Measurements from ENCODE around the gene USP15.
A peak's percentile ranks its signal among the peaks of the same experiment; 100 is the strongest.
"Not testable (repeated sequence)": the region's sequence is repeated elsewhere in the genome, so short reads cannot be mapped to it uniquely, and the experiment has no call there.

The USP15 gene

GRCh38 chr12:62368430-62369223, 108.4 kb downstream of the USP15 start:
- DNase-seq (ENCODE audit: low spot score) = not testable (repeated sequence)

- DNase-seq (ENCODE audit: low spot score) = no peak
These were observed 110.0 kb downstream of the USP15 start for GRCh38 chr12:62370189-62370588.

GRCh38 chr12:62371661-62372060, 111.5 kb downstream of the USP15 start:
- no peak for DNase-seq (ENCODE audit: low spot score)

- DNase-seq (ENCODE audit: low spot score) = no peak
These were observed 111.9 kb downstream of the USP15 start for GRCh38 chr12:62372134-62372533.

GRCh38 chr12:62372825-62373224, 112.6 kb downstream of the USP15 start:
- no peak for DNase-seq (ENCODE audit: low spot score)

GRCh38 chr12:62375603-62376002, 115.4 kb downstream of the USP15 start:
- DNase-seq (ENCODE audit: low spot score) = no peak

GRCh38 chr12:62379026-62379722, 119.0 kb downstream of the USP15 start:
- DNase-seq (ENCODE audit: low spot score) = no peak

- no peak for DNase-seq (ENCODE audit: low spot score)
These were observed 119.5 kb downstream of the USP15 start for GRCh38 chr12:62379723-62380045.

GRCh38 chr12:62382526-62382925, 122.3 kb downstream of the USP15 start:
- no peak for DNase-seq (ENCODE audit: low spot score)

- no peak for DNase-seq (ENCODE audit: low spot score)
These were observed 136.5 kb downstream of the USP15 start for GRCh38 chr12:62396750-62397149.

- no peak for DNase-seq (ENCODE audit: low spot score)
These were observed 139.9 kb downstream of the USP15 start for GRCh38 chr12:62400135-62400534.

GRCh38 chr12:62401631-62402030, 141.4 kb downstream of the USP15 start:
- DNase-seq (ENCODE audit: low spot score) = no peak

- no peak for DNase-seq (ENCODE audit: low spot score)
These were observed 142.8 kb downstream of the USP15 start for GRCh38 chr12:62403031-62403430.

- DNase-seq (ENCODE audit: low spot score) = no peak
These were observed 147.4 kb downstream of the USP15 start for GRCh38 chr12:62407587-62407986.

GRCh38 chr12:62409068-62409467, 148.9 kb downstream of the USP15 start:
- no peak for DNase-seq (ENCODE audit: low spot score)

GRCh38 chr12:62414180-62414579, 154.0 kb downstream of the USP15 start:
- DNase-seq (ENCODE audit: low spot score) = no peak

- DNase-seq (ENCODE audit: low spot score) = no peak
These were observed 165.9 kb downstream of the USP15 start for GRCh38 chr12:62426089-62426488.

- DNase-seq (ENCODE audit: low spot score) = no peak
These were observed 169.3 kb downstream of the USP15 start for GRCh38 chr12:62429457-62429856.

- peak; percentile 11 for DNase-seq (ENCODE audit: low spot score)
These were observed 174.5 kb downstream of the USP15 start for GRCh38 chr12:62434494-62435302.

- DNase-seq (ENCODE audit: low spot score) = peak; percentile 77
These were observed 175.3 kb downstream of the USP15 start for GRCh38 chr12:62435303-62436163.

GRCh38 chr12:62436164-62436503, 175.9 kb downstream of the USP15 start:
- no peak for DNase-seq (ENCODE audit: low spot score)

All from SK-N-DZ (cell line).